GM15510 (cell line): ENCODE measurements around the gene POLR2L.

ENCODE experiments used
- POLR2A ChIP-seq: IDR thresholded peaks from 3 replicates; pipeline ENCODE4 v1.6.1; 2011; ENCODE audit warnings: borderline replicate concordance; ENCODE audit not compliant: insufficient read length; ENCODE audit errors: extremely low read depth

POLR2L gene

GRCh38 chr11:797296-798092 lies 44.8 kb downstream of the POLR2L start:
- no peak for TF ChIP-seq POLR2A

- TF ChIP-seq POLR2A, result no peak
Observed at GRCh38 chr11:796565-797295, 45.6 kb downstream of the POLR2L start.

GRCh38 chr11:795634-796564 lies 46.4 kb downstream of the POLR2L start:
- peak; percentile 36 for TF ChIP-seq POLR2A

GRCh38 chr11:794766-795633 lies 47.3 kb downstream of the POLR2L start:
- TF ChIP-seq POLR2A, result no peak

GRCh38 chr11:794013-794765 lies 48.1 kb downstream of the POLR2L start:
- TF ChIP-seq POLR2A, result no peak

- TF ChIP-seq POLR2A, result no peak
Observed at GRCh38 chr11:793556-793955, 48.8 kb downstream of the POLR2L start.

GRCh38 chr11:792873-793272 lies 49.5 kb downstream of the POLR2L start:
- no peak for TF ChIP-seq POLR2A

- no peak for TF ChIP-seq POLR2A
Observed at GRCh38 chr11:792535-792821, 49.9 kb downstream of the POLR2L start.

GRCh38 chr11:791658-792534 lies 50.4 kb downstream of the POLR2L start:
- no peak for TF ChIP-seq POLR2A

GRCh38 chr11:790721-791564 lies 51.4 kb downstream of the POLR2L start:
- TF ChIP-seq POLR2A, result no peak

- TF ChIP-seq POLR2A, result peak; percentile 20
Observed at GRCh38 chr11:789943-790342, 52.4 kb downstream of the POLR2L start, which contains the start of gene CEND1. Gene CEND1 (minus strand): TSS chr11:790090. CDS start chr11:788576, 1,514 bp downstream.
